Measurements from ENCODE around the gene TRIO.

Gene TRIO

GRCh38 chr5:14308384-14309154 lies 165.4 kb downstream of the TRIO start:
- no peak for DNase-seq

- no peak for DNase-seq
Measured at GRCh38 chr5:14309199-14309598, 166.1 kb downstream of the TRIO start.

- no peak for DNase-seq
Measured at GRCh38 chr5:14309878-14310531, 166.9 kb downstream of the TRIO start.

GRCh38 chr5:14310901-14311300 lies 167.8 kb downstream of the TRIO start:
- DNase-seq: no peak

- DNase-seq: no peak
Measured at GRCh38 chr5:14313986-14314690, 171.0 kb downstream of the TRIO start.

GRCh38 chr5:14316471-14316870 lies 173.3 kb downstream of the TRIO start:
- no peak for DNase-seq

GRCh38 chr5:14319102-14319501 lies 176.0 kb downstream of the TRIO start:
- DNase-seq: no peak

- DNase-seq: no peak
Measured at GRCh38 chr5:14321936-14322335, 178.8 kb downstream of the TRIO start.

GRCh38 chr5:14322437-14323187 lies 179.5 kb downstream of the TRIO start:
- DNase-seq: no peak

- no peak for DNase-seq
Measured at GRCh38 chr5:14323466-14323865, 180.3 kb downstream of the TRIO start.

GRCh38 chr5:14325369-14325768 lies 182.2 kb downstream of the TRIO start:
- no peak for DNase-seq

- DNase-seq: no peak
Measured at GRCh38 chr5:14326035-14326903, 183.1 kb downstream of the TRIO start.

- DNase-seq: no peak
Measured at GRCh38 chr5:14327624-14328023, 184.5 kb downstream of the TRIO start.

GRCh38 chr5:14328144-14328543 lies 185.0 kb downstream of the TRIO start:
- DNase-seq: no peak

GRCh38 chr5:14330291-14330690 lies 187.1 kb downstream of the TRIO start:
- DNase-seq: no peak

- DNase-seq: no peak
Measured at GRCh38 chr5:14330729-14331385, 187.7 kb downstream of the TRIO start.

- DNase-seq: peak; percentile 12
Measured at GRCh38 chr5:14331386-14331781, 188.2 kb downstream of the TRIO start.

GRCh38 chr5:14332038-14332631 lies 189.0 kb downstream of the TRIO start:
- no peak for DNase-seq

- DNase-seq: no peak
Measured at GRCh38 chr5:14332746-14333145, 189.6 kb downstream of the TRIO start.

GRCh38 chr5:14337593-14337992 lies 194.5 kb downstream of the TRIO start:
- DNase-seq: no peak

GRCh38 chr5:14339468-14339867 lies 196.3 kb downstream of the TRIO start:
- DNase-seq: no peak
